Stimulated activated effector memory CD8-positive, alpha-beta T cell treated with anti-CD3 and anti-CD28 coated beads, Interleukin-12 subunit alpha, Interleukin-12 subunit beta, amount 100 ng/mL, for 72 hours (primary cell): ENCODE measurements around the gene SLC9B1.
"Not testable (repeated sequence)": the region's sequence is repeated elsewhere in the genome, so short reads cannot be mapped to it uniquely, and the experiment has no call there.

Experiments
- ATAC-seq: fragments of 150-1000 bp; cut with Tn5 transposase; 2 replicates; pipeline ENCODE4 v1.10.0; 2021
- DNase-seq, 2 donors: peaks; one replicate each; pipeline ENCODE4 v3.0.0; 2021 to 2022; ENCODE audit warnings: low spot score in 2 of 2
- H3K27ac Mint-ChIP-seq: one replicate; pipeline ENCODE4 v1.8.0; 2022; ENCODE audit warnings: mild to moderate bottlenecking, mixed read lengths
- H3K36me3 Mint-ChIP-seq: one replicate; pipeline ENCODE4 v1.8.0; 2022; ENCODE audit warnings: mild to moderate bottlenecking, mixed read lengths
- H3K4me1 Mint-ChIP-seq: one replicate; pipeline ENCODE4 v1.8.0; 2022; ENCODE audit warnings: mixed read lengths
- H3K4me3 Mint-ChIP-seq: one replicate; pipeline ENCODE4 v1.8.0; 2022; ENCODE audit warnings: mild to moderate bottlenecking, mixed read lengths
- H3K9me3 Mint-ChIP-seq: one replicate; pipeline ENCODE4 v1.8.0; 2022; ENCODE audit warnings: mixed read lengths

The SLC9B1 gene

DNA sequence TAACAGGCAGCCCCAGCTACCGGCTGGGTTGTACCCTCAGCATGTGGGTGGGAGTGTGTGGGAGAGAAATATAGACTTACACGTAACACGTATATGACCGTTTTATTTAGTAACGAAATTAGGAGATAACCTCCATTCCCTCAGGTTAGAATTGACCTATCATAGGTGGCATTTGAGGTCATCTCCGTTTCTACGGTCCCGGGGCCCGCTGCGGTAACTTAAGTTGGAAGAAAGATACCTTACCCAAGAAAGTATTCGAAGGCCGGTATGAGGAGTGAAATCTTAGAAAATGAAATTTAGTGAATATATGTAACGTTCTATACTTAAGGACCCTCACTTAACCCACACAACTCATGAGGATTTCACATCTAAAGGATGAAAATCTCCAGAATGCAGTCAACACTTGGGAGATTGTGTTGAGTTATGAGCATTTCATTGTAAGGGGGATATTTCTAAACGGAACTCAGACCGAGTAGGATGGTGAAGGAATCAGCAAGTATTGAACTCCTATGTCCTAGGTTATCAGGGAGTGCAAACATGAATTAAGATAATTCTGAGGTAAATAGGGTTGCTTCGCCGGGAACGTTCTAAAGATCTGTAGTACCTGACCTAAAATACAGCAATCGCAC, 149.8 kb downstream of the SLC9B1 start:
- Mint-ChIP-seq H3K4me1 (peaks cover 29% of the 10 kb centered on the region), H3K4me3 (peak overlapping the region; percentile 96), H3K9me3 (no peaks in the 10 kb centered on the region), H3K27ac (peak overlapping the region; percentile 99), H3K36me3 (peaks cover 24% of the 10 kb centered on the region)
- ATAC-seq = peak; percentile 56
- no peak for DNase-seq

DNA sequence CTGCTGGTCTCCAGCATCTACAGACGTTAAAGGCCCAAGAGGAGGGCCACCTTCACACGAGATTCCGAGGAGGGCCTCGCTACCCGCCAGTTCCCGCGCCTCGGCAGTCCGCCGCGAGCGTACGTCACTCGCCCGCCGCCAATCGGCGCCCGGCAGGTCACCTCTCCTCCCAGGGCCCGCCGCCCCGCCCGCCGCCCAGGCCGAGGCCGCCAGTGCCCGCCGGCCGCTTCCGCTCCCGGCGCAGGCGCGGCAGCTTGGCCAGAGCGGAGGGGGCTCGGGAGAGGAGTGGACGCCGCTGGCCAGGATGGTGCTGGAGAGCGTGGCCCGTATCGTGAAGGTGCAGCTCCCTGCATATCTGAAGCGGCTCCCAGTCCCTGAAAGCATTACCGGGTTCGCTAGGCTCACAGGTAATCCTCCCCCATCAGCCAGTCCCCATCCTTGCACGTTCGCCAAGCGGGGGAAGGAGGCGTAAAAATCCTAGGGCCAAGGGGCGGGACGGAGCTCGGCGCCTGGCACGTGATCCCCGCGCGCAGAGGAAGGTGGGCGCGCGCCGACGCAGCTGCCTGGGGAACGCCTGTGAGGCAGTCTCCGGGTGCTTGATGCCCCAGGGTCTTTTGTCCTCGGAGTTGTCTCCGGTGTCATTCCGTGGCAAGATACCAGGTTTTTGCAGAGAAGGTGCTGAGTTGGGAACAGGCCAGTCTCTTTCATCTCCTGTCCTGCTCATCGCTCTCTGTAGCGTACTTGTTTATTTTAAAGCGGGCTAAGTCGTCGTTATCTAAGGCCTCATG, 150.5 kb downstream of the SLC9B1 start, which contains the start of gene CISD2:
CISD2 (plus strand) TSS at position 212 of the 788 bp plus-strand sequence; CDS start at position 305, 93 bp downstream.
- ATAC-seq (peak; percentile 93), DNase-seq (peak; percentile 89 to 96)
- H3K4me3 Mint-ChIP-seq = peak within 1 kb of the TSS; percentile 96
- H3K27ac Mint-ChIP-seq = peak within 1 kb of the TSS; percentile 99
- H3K36me3 Mint-ChIP-seq = peaks cover 17% of the 10 kb centered on the region
- peaks cover 31% of the 10 kb centered on the region for H3K4me1 Mint-ChIP-seq
- H3K9me3 Mint-ChIP-seq = no peaks in the 10 kb centered on the region

DNA sequence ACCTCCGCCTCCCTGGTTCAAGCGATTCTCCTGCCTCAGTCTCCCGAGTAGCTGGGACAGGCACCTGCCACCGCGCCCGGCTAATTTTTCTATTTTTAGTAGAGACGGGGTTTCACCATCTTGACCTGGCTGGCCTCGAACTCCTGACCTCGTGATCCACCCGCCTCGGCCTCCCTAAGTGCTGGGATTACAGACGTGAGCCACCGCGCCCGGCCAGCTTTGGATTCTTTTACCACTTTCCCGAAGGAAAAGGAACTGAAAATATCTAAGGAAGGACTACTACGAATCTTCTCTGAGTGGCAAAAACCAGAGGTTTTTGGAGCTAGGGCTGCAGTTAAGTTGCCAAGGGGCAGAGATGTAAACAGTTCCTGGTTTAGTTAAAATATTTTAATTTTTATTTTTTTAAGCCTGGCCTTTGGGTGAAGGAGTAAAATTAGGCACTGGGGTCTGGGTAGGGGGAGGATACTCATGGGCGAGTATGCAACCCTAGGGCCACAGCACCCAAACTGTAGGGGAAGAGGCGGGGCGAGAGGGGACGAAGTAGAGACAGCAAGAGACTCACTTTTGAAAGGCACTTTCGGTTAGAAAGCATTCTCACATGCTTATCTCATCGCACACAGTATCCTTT, 151.2 kb downstream of the SLC9B1 start:
- Mint-ChIP-seq H3K4me1 (peaks cover 31% of the 10 kb centered on the region), H3K27ac (peak overlapping the region; percentile 99), H3K4me3 (peak overlapping the region; percentile 96), H3K36me3 (peaks cover 12% of the 10 kb centered on the region), H3K9me3 (no peaks in the 10 kb centered on the region)
- ATAC-seq = no peak
- DNase-seq = peak in 1 of 2 donors; percentile 65

DNA sequence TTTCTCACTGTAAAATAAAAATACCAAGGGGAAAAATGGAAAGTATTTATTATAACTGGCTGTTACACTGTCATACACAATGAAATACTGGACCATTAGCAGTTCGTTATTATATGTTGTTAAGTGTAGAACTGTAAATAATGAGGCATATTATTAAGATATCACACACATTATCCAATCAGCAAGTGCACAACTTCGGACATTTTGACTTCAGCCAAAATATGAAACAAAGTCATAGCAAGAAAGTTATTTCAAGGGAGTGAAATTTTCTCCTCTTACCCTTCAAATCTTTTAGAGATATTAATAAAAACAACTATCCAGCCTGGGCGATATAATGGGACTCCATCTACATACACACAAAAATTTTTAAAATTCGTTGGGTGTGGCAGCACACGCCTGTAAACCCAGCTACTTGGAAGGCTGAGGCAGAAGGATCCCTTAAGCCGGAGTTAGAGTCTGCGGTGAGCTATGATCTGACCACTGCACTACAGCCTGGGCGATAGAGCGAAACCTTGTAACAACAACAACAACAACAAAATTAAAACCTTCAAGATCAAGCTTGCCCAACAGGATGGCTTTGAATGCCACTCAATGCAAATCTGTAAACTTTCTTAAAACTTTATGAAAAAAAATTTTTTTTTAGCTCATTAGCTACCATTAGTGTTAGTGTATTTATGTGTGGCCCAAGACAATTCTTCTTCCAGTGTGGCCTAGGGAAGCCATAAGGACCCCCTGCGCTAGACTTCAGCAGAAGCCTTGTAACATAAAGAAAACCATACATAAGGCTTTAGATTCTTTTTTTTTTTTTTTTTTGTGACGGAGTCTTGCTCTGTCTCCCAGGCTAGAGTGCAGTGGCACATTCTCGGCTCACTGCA, 152.0 kb downstream of the SLC9B1 start:
- peaks cover 8% of the 10 kb centered on the region for H3K36me3 Mint-ChIP-seq
- no peaks in the 10 kb centered on the region for H3K9me3 Mint-ChIP-seq
- peak overlapping the region; percentile 96 for H3K4me3 Mint-ChIP-seq
- H3K4me1 Mint-ChIP-seq = peaks cover 24% of the 10 kb centered on the region
- DNase-seq (no peak), ATAC-seq (no peak)
- H3K27ac Mint-ChIP-seq = peak overlapping the region; percentile 99

DNA sequence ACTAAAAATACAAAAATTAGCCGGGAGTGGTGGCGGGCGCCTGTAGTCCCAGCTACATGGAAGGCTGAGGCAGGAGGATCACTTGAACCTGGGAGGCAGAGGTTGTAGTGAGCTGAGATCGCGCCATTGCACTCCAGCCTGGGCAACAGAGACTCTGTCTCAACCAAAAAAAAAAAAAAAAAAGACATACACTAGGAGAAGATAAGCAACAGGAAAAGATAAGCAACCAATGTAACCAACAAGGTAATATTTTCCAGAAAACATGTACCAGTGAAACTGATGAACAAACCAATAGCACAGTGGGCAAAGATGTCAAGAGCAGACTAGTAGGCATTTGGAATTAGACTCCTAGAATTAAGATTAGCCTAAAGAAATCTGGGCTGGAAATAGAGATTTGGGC, 154.2 kb downstream of the SLC9B1 start:
- DNase-seq, H3K9me3 Mint-ChIP-seq, H3K4me3 Mint-ChIP-seq, ATAC-seq, H3K27ac Mint-ChIP-seq, H3K36me3 Mint-ChIP-seq: not testable (repeated sequence)
- H3K4me1 Mint-ChIP-seq = peaks cover 24% of the 10 kb centered on the region

DNA sequence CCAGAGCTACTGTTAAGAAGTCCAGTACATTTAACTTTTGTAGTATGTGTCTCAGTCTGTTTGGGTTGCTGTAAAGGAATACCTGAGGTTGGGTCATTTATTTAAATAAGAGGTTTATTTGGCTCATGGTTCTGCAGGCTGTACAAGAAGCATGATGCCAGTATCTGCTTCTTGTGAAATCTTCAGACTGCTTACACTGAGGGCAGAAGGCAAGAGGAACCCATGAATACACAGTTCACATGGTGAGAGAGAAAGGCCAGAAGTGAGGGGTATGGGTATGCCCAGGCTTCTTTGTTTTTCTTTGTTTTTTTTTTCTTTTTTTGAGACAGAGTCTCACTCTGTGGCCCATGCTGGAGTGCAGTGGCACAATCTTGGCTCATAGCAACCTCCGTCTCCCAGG, 156.8 kb downstream of the SLC9B1 start:
- H3K4me3 Mint-ChIP-seq = no peak overlapping the region
- H3K4me1 Mint-ChIP-seq = peaks cover 14% of the 10 kb centered on the region
- ATAC-seq (no peak), DNase-seq (no peak)
- no peaks in the 10 kb centered on the region for H3K36me3 Mint-ChIP-seq
- H3K27ac Mint-ChIP-seq = no peak overlapping the region
- peaks cover 17% of the 10 kb centered on the region for H3K9me3 Mint-ChIP-seq

DNA sequence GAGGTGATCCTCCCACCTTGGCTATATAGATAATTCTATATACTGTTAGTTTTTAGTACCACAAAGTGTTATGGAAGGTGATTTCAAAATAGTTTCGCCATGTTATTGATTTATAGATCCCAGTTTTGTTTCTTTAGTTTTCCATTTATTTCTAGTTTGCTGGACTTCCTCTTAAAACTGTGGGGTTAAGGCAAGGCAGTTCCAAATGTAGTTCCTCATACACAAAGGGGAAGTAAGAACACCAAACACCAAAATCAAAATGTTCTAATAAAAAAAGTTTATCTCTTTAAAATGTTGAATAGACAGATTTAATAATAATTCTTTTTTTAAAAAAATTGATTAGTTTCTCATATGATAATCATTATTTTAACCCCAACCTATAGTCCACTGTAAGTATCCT, 157.5 kb downstream of the SLC9B1 start:
- DNase-seq (no peak), ATAC-seq (no peak)
- H3K9me3 Mint-ChIP-seq = peaks cover 17% of the 10 kb centered on the region
- H3K36me3 Mint-ChIP-seq = no peaks in the 10 kb centered on the region
- H3K4me3 Mint-ChIP-seq = no peak overlapping the region
- H3K27ac Mint-ChIP-seq = no peak overlapping the region
- peaks cover 14% of the 10 kb centered on the region for H3K4me1 Mint-ChIP-seq

DNA sequence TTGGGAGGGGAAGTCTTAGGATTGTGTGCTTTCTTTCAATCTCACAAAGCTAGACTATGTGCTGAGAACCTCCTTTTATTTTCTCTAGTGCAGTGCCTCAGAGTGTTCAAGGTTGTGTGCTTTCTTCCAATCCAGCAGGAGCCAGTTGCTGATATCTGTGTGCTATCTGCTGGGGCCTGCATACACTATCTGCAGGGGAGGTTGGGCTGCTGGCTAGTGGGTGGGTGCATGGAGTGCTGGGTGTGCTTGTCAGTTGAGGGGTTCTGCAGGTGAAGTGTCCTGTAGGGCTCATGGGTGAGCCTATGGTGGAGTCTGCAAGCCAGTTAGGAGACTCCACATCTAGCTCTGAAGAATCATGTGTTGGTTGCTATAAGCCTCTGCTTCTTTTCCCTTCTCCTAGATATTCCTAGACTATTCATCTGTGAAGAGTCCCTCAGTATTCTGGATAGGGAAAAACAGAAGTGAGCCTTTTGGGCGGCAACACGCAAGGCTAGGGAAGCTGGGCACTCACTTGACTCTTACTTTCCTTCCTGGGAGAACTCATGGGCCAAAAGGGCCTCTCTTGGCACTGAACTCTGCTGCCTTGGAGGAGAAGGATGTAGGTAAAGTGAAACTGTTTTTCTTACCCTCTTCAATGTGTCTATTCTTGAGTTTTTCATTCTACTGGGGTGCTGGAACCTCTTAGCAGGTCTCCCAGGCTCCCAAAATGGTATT, 158.7 kb downstream of the SLC9B1 start:
- no peak overlapping the region for H3K4me3 Mint-ChIP-seq
- no peak overlapping the region for H3K27ac Mint-ChIP-seq
- DNase-seq = no peak
- H3K4me1 Mint-ChIP-seq = peaks cover 13% of the 10 kb centered on the region
- no peak for ATAC-seq
- H3K36me3 Mint-ChIP-seq = no peaks in the 10 kb centered on the region
- H3K9me3 Mint-ChIP-seq = peaks cover 17% of the 10 kb centered on the region

DNA sequence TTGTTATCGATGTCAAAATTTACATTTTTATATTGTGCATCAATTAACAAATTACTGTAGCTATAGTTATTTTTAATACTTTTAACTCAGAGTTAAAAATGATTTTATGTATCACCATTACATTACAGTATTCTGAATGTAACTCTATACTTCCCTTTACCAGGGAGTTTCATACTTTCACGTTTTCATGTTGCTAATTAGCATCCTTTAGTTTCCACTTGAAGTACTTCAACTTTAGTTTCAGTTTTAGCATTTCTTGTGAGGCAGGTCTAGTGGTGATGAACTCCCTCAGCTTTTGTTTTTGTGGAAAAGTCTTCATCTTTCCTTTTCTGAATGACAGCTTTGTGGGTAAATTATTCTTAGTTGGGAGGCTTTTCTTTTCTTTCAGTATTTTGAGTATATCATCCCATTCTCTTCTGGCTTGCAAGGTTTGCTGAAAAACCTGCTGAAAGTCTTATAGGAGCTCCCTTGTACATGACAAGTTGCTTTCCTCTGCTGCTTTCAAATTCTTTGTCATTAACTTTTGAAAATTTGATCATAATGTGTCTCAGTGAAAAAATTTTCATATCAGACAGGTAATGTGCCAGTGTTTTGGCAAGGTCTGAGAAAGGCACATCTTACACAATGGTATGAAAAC, 160.6 kb downstream of the SLC9B1 start:
- no peak overlapping the region for H3K4me3 Mint-ChIP-seq
- ATAC-seq = no peak
- H3K27ac Mint-ChIP-seq = no peak overlapping the region

More for the DNA sequence above, 160.6 kb downstream of the SLC9B1 start:
- DNase-seq = no peak
- Mint-ChIP-seq H3K36me3 (no peaks in the 10 kb centered on the region), H3K4me1 (no peaks in the 10 kb centered on the region), H3K9me3 (peaks cover 17% of the 10 kb centered on the region)
